HUDEP-2 (cell line): ENCODE results near the gene CFAP54.
"Not testable (repeated sequence)": the region's sequence is repeated elsewhere in the genome, so short reads cannot be mapped to it uniquely, and the experiment has no call there.

ENCODE experiments used
- DNase-seq, 76 experiments: peaks; one replicate each; lab custom pipeline; 2025; ENCODE audit not compliant: unreplicated experiment in 76 of 76; lab: John Stamatoyannopoulos, UW

The CFAP54 gene

DNA sequence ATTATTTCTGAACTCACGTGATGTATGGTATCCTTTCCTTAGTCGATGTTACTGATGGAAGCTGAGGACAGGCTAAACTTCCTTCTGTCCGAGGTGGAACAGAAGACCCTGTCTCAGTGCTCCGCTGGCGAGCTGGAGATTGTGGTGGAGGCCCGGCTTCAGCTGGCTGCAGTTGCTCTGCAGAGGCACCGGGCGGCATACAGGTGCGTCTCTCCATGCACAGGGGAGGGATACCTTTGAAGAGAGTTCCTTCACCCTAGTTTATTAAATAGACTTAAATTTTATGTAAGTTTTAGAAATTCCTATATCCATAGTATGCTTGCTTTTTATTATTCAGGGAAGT lies 231.0 kb downstream of the CFAP54 start:
- peak in 1 of 76 experiments; percentile 21 for DNase-seq

DNA sequence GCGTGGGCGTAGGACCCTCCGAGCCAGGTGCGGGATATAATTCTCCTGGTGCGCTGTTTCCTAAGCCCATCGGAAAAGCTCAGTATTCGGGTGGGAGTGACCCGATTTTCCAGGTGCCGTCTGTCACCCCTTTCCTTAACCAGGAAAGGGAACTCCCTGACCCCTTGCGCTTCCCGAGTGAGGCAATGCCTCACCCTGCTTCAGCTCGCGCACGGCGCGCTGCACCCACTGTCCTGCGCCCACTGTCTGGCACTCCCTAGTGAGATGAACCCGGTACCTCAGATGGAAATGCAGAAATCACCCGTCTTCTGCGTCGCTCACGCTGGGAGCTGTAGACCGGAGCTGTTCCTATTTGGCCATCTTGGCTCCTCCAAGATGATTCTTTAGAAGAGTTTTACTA lies 240.1 kb downstream of the CFAP54 start:
- not testable (repeated sequence) for DNase-seq

DNA sequence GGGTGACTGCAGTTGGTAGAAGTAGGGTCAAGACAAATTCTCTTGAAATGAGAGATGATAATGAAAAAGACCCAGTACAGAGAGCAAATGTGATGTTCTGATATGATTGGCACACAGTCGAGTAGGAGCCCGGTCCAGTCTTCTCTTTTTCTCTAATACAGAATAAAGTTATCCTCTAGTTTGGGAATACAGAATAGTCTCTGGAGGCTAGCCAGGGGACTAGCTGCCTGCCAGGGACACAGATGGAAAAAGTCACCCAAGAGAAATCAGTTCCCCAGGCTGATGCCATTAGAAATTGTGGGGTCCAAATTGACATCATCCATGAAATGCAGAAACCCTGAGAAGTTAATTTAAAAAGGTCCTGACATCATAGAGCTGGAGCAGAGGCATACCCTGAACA lies 240.5 kb downstream of the CFAP54 start:
- no peak for DNase-seq

DNA sequence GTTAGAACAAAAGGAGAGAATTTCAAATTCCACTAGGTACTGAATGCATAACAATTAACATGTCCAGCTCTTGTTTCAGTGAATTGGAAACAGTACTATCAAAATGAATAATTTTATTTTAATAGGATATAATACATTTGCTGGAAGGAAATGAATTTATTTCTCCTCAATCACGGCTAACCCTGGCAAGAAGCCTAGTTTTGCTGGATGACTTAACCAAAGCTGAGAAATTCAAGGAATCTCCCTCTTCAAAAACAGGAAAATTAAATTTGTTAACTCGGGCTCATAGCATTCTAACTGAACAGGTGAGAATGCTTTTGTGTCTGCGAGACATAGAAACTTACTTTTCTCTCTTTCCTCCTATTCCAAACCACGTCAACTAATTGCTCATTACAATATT lies 254.2 kb downstream of the CFAP54 start:
- DNase-seq: no peak

DNA sequence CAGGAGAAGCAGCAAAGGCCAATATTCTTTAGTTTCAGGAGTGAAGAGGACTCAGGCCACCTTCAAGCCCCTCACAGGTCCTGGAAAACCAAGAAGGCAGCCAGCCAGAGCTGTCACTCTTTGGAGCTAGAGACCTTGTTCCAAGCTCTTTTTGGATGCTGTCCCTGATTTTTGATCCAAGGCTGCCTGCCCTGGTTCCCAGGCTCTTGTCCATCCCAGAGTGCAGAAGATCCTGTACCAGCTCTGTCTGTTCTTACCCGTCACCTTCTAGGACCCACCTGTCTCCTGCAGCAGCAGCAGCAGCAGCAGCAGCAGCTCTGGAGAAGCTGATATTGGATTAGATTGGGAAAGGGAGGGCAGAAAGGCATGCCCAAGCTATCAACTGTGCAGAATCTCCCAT lies 260.6 kb downstream of the CFAP54 start:
- no peak for DNase-seq

DNA sequence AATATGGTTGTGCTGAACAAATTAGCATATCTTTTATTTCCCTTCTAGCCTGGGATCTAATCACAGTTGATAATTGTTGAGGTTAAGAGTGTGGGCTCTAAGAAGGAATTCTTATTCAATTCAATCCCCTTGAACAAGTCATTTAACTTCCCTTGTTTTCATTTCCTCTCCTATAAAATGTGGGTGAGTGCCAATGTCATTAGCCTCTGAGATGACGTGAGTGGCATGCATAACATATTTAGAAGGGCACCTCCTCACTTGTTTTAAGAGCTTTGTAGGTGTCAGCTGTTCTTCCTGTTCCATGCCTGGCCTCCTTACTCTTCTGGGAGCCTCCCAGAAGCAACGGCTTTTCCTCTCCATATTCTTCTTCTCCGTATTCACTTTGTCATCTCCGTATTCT lies 262.2 kb downstream of the CFAP54 start:
- no peak for DNase-seq

DNA sequence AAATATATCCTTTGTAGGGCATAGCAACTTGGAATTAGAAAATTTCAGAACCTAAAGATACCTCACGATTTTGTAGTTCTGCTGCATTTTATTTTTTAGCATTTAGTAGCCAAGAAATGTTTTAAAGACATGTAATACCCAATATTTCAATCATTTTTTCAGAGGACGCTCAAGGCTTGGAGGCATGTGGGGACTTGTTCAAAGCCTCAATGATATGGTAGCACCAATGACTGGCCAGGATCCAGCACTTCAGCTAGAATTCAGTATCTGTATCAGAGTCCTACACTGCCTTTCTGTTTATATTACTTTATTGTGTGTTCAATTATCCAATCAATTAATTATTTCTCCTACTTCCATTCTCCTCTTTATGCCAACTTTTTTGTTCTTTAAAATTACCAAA lies 262.8 kb downstream of the CFAP54 start:
- DNase-seq: no peak

DNA sequence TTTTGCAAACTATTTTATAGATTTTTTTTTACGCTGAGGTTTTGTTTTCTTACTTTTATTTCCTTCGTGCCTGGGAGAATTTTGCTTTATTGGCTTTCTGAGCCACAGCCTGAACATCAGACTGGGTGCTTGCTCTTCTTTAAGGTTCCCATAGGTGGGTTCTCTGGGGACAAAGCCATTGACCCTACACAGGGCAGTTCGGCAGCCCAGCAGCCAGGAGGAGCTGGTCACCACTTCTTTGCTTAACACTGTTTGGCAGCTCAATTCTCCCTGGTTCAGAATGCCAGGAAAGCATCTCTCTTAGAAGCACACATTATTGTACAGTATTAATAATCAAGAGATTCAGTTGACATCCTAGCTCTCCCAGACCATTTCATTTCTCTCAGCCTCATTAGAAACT lies 276.9 kb downstream of the CFAP54 start:
- peak in 1 of 76 experiments; percentile 3 for DNase-seq

DNA sequence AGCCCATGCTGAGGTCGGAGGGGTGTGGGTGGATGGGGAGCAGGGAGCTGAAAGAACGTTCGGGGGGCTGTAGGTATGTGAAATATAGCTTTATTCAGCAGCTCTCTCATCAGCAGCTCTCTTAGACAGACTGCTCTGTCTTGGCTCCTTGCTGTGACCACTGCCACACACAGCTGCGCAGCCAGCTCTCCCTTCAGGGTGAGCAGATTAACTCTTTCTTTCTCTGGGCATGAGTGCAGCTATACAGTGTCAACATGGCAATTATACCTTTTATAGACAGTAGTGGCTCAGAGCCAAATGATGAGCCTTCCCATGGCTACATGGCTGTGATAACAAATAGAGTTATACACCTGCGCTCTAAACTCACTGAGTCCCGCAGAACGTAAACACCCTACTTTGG lies 280.0 kb downstream of the CFAP54 start:
- no peak for DNase-seq

DNA sequence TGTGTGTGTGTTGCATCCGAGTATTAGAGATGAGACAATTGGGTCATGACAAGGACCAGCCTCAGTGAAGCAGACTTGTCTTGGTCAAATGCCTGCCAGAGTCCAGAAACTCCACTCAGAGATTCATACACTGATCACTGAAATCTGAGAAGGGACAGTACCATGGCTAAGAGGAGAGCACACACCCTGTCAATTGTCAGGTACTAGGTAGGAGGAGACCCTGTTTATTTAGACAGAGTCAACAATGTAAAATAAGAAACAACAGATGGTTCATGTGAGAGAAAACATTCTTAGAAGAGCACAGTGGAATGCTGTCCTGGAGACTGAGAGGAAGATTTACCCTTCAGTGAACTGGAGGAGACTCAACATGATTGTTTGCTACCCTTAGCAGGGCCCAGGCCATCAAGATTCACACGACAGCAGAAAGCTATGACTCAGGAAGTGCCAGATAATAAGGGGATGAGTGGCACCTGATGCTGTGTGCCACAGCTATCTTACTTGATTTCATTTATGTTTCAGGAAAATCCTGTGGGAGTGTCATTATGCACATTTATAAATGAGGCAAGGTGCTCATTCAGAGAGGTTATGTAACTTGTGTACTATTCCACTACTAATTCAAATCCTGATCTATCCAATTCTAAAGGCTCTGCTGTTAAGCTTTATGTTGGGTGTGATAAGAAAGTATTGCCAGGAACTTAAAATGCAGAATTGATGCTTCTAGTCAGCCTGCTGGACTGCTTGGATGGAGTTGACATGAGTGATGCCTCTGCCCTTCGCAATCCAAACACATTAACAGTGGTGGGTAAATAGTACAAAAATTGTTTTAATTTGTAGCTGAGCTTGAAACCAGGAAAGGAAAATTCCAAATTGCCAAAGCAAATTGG lies 281.1 kb downstream of the CFAP54 start:
- no peak for DNase-seq

DNA sequence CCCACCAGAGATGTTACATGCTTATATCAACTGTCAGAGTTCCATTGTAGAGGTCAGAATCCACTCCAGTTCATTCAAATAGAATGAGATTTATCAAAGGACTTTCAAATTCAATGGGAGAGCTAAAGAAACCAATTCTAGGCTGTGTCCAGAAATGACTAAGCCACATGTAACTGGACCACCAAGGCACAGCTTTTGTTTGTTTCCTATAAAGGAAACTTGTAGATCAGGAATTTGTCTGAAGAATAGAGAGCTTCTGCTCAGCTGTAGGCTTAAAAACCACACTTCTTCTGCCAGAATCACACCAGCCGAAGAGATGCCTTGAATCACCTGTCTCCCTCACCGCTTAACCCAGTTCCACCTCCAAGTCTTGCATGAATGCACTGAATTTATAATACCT lies 283.7 kb downstream of the CFAP54 start:
- DNase-seq: no peak

DNA sequence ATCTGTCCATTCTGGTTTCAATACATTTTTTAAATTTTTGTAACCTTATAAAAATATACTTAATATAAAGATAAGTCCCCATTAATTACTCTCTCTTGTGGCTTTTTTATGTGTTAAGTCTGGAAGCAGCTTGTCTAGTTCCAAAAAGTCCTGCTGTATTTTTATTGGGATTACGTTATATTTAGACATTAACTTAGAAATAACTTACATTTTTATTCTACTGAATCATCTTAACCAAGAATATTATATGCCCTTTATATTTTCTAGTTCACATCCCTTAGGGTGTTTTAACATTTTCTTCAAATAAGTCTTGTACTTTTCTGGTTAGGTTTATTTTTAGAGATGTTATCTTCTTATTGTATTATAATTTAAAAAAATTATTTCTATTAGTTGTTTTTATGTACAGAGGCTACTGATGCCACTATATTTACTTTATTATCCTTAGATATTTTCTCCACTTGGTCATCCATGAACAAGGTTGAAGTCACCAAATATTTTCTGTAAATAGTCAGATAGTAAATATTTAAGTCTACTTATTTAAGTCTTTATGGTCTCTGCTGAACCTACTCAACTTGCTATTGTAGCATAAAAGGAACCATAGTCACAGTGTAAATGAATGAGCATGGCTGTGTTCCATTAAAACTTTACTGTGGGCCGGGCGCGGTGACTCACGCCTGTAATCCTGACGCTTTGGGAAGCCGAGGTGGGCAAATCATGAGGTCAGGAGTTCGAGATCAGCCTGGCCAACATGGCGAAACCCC lies 285.3 kb downstream of the CFAP54 start:
- DNase-seq: no peak

DNA sequence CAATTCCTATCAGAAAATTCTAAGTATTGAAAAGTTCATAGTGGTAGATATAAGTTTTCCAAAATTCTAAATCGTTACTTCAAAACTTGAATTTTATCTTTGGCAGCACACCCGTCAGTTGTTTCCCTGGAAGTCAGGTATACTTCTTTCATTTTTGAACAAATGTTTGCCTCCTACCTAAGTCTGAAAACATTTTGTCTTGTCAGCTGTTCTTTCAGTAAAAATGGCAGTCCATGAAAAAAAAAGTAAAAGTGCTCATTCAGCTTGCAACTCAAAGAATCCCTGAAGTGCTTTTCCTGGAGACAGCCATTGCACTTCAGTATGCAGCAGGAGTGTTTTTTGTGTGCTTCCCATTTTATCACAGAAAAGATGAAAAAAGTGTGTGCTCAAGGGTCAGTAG lies 287.5 kb downstream of the CFAP54 start:
- DNase-seq: no peak

DNA sequence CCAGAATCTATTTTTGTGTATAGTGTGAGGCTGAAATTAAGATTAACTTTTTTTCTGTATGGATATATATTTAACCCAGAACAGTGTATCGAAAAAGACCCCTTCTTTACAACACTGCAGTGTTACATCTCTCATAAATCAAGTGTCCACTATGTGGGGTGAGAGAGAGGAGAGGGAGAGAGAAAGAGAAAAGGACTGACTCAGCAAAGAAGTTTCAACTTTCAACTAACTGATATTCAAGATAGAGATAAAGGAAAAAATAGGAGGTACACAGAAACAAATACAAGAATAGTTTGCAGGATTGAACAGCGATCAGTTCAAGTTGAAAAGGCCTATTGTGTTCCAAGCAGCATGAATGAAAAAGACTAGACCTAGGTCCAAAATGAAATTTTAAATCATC lies 291.0 kb downstream of the CFAP54 start:
- DNase-seq: no peak

DNA sequence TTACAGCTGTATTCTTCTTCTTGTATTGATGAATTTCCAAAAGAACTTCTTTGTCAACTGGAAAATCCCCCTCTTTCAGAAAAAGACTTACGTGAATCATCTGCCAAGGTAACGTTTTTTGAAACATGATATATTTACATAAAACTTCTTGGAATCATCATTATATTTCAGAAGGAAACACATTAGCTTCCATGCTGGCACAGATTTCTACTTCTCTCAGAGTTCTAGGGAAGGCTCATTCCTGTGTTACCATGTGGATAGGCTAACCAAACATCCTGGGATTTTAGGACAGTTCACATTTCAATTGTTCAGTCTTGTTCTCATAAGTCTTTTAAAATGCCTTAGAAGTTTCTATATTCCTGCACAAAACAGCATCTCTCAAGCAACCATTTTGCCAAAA lies 297.4 kb downstream of the CFAP54 start:
- no peak for DNase-seq

DNA sequence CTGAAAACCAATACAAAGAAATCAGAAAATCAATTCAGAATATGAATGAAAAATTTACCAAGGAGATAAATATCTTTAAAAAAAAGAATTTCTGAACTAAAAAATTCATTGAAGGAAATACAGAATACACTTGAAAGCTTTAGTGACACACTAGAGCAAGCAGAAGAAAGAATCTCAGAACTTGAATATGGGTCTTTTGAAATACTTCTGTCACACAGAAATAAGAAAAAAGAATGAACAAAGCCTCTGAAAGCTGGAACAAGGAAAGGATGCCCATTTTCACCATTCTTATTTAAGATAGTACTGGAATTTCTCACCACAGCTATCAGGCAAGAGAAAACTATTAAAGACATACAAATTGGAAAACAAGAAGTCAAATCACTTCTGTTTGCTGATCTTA lies 314.6 kb downstream of the CFAP54 start:
- DNase-seq: no peak

DNA sequence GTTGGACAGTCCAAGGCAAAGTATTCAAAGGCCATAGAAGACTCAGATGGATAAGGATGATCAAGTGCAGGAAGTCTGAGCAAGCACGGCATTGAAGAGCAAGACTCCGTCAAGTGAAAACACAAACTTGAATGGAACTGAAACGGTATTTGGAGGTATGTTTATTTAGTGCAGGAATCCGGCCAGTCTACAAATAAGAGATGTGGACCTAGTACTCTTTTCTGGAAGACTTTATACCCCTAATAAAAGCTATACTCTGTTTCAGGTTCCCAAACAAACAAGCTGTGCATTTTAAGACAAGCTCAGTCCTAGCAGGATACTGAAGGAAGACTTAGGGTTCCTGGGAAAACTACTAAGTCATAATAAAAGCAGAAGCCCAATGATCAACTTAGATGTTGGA lies 316.9 kb downstream of the CFAP54 start:
- no peak for DNase-seq

DNA sequence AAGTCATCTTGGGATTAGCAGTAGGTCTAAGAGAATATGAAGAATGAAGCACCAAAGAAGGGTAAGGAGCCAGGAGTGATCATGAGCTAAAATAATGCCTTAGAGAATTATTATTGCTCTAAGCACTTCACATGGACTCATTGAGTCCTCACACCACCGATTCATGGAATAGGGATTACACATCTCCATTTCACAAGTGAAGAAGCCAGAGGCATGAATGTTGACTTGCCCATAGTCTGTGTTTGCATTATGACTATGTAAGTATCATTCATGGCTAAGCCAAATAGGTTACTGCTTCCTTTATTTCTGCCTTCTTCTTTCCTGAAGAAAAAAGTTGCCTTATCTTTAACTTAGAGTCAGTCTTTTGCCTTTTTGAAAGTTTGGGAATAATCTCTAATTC lies 318.4 kb downstream of the CFAP54 start:
- no peak for DNase-seq

DNA sequence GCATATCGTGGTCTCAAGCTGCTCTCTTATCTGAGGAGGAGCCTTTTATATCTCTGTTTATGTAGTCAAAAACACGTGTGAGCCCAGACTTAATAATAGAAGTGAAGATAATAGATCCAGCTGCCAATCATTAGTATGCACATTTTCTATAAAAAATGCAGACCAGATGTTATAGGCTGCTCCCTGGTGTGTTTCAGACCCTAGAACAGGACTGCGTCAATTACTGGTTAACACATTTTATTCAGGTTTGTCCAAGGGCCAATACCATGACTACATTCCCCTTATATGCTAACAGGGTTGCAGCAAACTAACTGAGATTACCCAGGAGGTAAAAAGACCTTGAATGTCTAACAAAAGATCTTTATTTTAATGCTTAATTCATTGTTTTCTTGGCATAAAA lies 319.2 kb downstream of the CFAP54 start:
- no peak for DNase-seq

DNA sequence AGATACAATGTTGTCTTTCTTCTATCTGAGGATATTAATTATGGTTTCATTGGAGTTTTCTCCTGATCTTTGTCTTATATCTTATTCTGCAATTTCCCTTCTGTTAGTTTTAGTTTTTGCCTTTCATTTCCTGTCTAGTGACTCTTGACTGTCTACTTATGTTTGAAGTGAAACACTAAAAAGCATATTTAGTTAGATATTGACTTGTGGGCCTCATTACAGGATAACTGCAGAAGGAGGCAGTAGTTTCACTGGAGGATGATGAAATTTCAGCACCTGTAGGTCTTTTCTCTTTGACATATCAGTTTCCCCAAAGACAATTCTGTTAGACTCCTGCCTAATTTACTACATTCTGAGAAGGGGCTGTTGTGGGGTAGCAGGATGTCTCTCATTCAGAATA lies 320.1 kb downstream of the CFAP54 start:
- DNase-seq: no peak

DNA sequence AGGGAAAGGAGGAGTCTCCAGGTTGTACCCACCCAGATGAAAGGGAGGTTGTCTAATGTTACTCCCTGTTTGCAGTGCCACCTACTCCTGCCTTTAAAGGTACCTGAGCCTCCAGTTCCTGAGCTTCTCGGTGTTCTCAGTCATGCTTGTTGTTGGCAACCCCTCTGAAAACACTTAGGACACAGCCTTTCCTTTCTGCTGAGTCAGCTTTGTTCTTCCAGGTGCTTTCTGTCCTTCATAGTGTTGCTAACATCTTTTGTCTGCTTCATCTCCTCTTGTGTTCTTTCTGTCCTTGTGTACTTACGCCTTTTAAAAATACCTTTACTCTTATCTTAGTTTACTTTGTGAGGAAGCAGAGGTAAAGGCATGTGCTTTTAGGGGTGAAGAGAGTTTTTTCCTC lies 320.7 kb downstream of the CFAP54 start:
- no peak for DNase-seq

DNA sequence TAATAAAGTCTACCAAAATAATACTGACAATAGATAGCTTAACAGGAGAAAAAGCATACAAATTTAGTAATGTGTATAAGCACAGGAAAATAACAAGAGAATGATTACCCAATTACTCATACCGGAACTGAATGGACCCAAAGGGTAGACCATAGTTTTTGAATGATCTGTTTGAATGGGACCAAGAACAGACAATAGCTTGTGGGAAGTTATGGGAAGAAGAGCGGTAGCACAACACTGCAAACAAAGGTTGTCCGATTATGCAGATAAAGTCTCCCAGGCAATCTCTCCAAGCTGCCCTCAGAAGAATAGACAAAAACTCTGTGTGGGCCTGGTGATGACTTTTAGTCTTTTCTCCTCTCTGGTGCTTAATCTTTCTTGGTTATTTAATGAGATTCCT lies 321.1 kb downstream of the CFAP54 start:
- DNase-seq: no peak
